Erythroblast (primary cell): ENCODE data around the gene ARHGEF10L.

Experiments
- GATA1 ChIP-seq: IDR thresholded peaks from 2 replicates; pipeline ENCODE4 v1.6.1; 2011; ENCODE audit warnings: low read depth, mild to moderate bottlenecking, control low read depth, low read length, moderate library complexity
- POLR2A ChIP-seq: IDR thresholded peaks from 2 replicates; pipeline ENCODE4 v1.6.1; 2011; ENCODE audit warnings: mild to moderate bottlenecking, low read length

GRCh38 chr1:17728123-17728712, 188.7 kb downstream of the ARHGEF10L start:
- TF ChIP-seq POLR2A (no peak), GATA1 (no peak)
